Left lung (tissue), 10 donors: ENCODE results near the gene CD300LB. TPM values are rescaled to one million over a fixed set of nuclear protein-coding genes. Genes with fewer than 3 reads are reported as not detected.
A peak's percentile ranks its signal among the peaks of the same experiment; 100 is the strongest.

Experiments used
- ATAC-seq: fragments of 200-7000 bp; cut with Tn5 transposase; one replicate; pipeline ENCODE4 v1.9.1; 2020; ENCODE audit warnings: moderate library complexity
- DNase-seq, 4 donors: peaks; one replicate each; pipeline ENCODE4 v3.0.0-alpha.2; 2013 to 2020
- H3K27ac ChIP-seq, 2 donors: fragments of 200-600 bp; sonication (generic) in 1 of 2; one replicate each; pipeline versions ENCODE4 v1.5.0 to v1.8.0; 2020 to 2021
- H3K27me3 ChIP-seq, 2 donors: fragments of 200-600 bp; sonication (generic) in 1 of 2; one replicate each; pipeline versions ENCODE4 v1.5.0 to v1.8.0; 2020 to 2021
- H3K36me3 ChIP-seq, 2 donors: fragments of 200-600 bp; sonication (generic) in 1 of 2; one replicate each; pipeline versions ENCODE4 v1.5.0 to v1.8.0; 2020 to 2021
- H3K4me1 ChIP-seq, 2 donors: fragments of 200-600 bp; one replicate each; pipeline ENCODE4 v1.8.0; 2021
- H3K4me3 ChIP-seq, 2 donors: fragments of 200-600 bp; sonication (generic) in 1 of 2; one replicate each; pipeline versions ENCODE4 v1.5.0 to v1.8.0; 2020 to 2021; ENCODE audit warnings: mild to moderate bottlenecking in 1 of 2
- H3K9me3 ChIP-seq, 2 donors: fragments of 200-600 bp; sonication (generic) in 1 of 2; one replicate each; pipeline versions ENCODE4 v1.5.0 to v1.8.0; 2020 to 2021
- CTCF ChIP-seq, 2 donors: fragments of 200-600 bp; sonication (generic) in 1 of 2; IDR thresholded peaks; one replicate each; pipeline versions ENCODE4 v1.5.0 to v1.8.0; 2021; ENCODE audit warnings: antibody characterized with exemption in 2 of 2
- intact Hi-C, 2 donors: fragments of 100-400 bp; cut with DNase I; formaldehyde crosslinking; loops; one replicate each; pipeline versions ENCODE4 v1.11.2 to v1.14.2; 2022
- polyA plus RNA-seq, 6 donors: library from polyadenylated mRNA; unstranded; fragments of 120-200 nt; gene quantifications; one replicate each; pipeline ENCODE4 v1.2.1, GENCODE V29; 2013; ENCODE audit not compliant: insufficient read length in 6 of 6
- total RNA-seq, 2 donors: library from RNA; stranded (reverse); fragmentation: NEBNext Ultra II Directional; extraction: Animal tissue kit (Norgen Biotek cat#: 25700); gene quantifications; one replicate each; pipeline ENCODE4 v1.2.1, GENCODE V29; 2021
- donor health status: DM: no; HTN: yes; CAD: no.
- donor health status: DM: no; HTN: no; CAD: no.

Gene CD300LB
- total and polyA plus RNA-seq, 8 donors = 0.13 to 1.6 (median 0.29) TPM

- Histone ChIP-seq H3K36me3 (no peaks in the 10 kb centered on the region), H3K27ac (no peak overlapping the region), H3K27me3 (peaks cover 0 to 48% of the 10 kb centered on the region in 2 donors), H3K9me3 (no peaks in the 10 kb centered on the region), H3K4me1 (peaks cover 0 to 17% of the 10 kb centered on the region in 2 donors), H3K4me3 (no peak overlapping the region)
- intact Hi-C loops = no loop called here
- ATAC-seq (no peak), DNase-seq (no peak)
- TF ChIP-seq CTCF (IDR thresholded peaks at IDR 0.05) = no peak
These were observed 41.9 kb upstream of the CD300LB start for GRCh38 chr17:74573169-74573568.

GRCh38 chr17:74571621-74572270 lies 40.5 kb upstream of the CD300LB start:
- TF ChIP-seq CTCF (IDR thresholded peaks at IDR 0.05) = no peak
- ATAC-seq = no peak
- DNase-seq = no peak
- Histone ChIP-seq H3K36me3 (no peaks in the 10 kb centered on the region), H3K27ac (no peak overlapping the region), H3K4me1 (peaks cover 0 to 31% of the 10 kb centered on the region in 2 donors), H3K4me3 (no peak overlapping the region), H3K9me3 (no peaks in the 10 kb centered on the region), H3K27me3 (peaks cover 0 to 50% of the 10 kb centered on the region in 2 donors)
- intact Hi-C loops = no loop called here

GRCh38 chr17:74569020-74570003 lies 38.0 kb upstream of the CD300LB start:
- intact Hi-C loops = no loop called here
- Histone ChIP-seq H3K9me3 (no peaks in the 10 kb centered on the region), H3K4me1 (peaks cover 0 to 36% of the 10 kb centered on the region in 2 donors), H3K36me3 (no peaks in the 10 kb centered on the region), H3K4me3 (no peak overlapping the region), H3K27me3 (peaks cover 0 to 45% of the 10 kb centered on the region in 2 donors), H3K27ac (peak overlapping the region in 1 of 2 donors; percentile 56)
- peak; percentile 78 for ATAC-seq
- peak in 2 of 4 donors; percentile 8 to 91 for DNase-seq
- TF ChIP-seq CTCF (IDR thresholded peaks at IDR 0.05) = no peak

GRCh38 chr17:74568106-74568873 lies 37.0 kb upstream of the CD300LB start:
- H3K36me3 ChIP-seq = no peaks in the 10 kb centered on the region
- ATAC-seq (no peak), DNase-seq (no peak)
- TF ChIP-seq CTCF (IDR thresholded peaks at IDR 0.05) = no peak
- no peak overlapping the region for H3K4me3 ChIP-seq
- peaks cover 0 to 44% of the 10 kb centered on the region in 2 donors for H3K27me3 ChIP-seq
- H3K27ac ChIP-seq = peak overlapping the region in 1 of 2 donors; percentile 13
- H3K9me3 ChIP-seq = no peaks in the 10 kb centered on the region
- H3K4me1 ChIP-seq = peaks cover 0 to 36% of the 10 kb centered on the region in 2 donors
- intact Hi-C loops = no loop called here
